T-cell (primary cell): ENCODE results near the gene ETV6. TPM values are rescaled to one million over a fixed set of nuclear protein-coding genes. Genes with fewer than 3 reads are reported as not detected.

Experiments
- ATAC-seq, 4 experiments: fragments of 200-7000 bp in 3 of 4; fragments of 150-1000 bp in 1 of 4; cut with Tn5 transposase; replicated peaks in 1 of 4; 1 replicate in 3 of 4; 2 replicates in 1 of 4; pipeline ENCODE4 v1.10.0; 2021; ENCODE audit warnings: moderate library complexity in 3 of 4, mild to moderate bottlenecking in 2 of 4, moderate number of reproducible peaks in 1 of 4
- CTCF ChIA-PET, 2 donors: fragments of 300-600 bp; sonication (Branson Sonifier 250); formaldehyde crosslinking; loops; one replicate each; lab custom pipeline; 2022; ENCODE audit warnings: antibody characterized with exemption in 2 of 2; lab: Charles Lee
- POLR2A ChIA-PET, 2 donors: fragments of 300-600 bp; sonication (Branson Sonifier 250); formaldehyde crosslinking; loops; one replicate each; lab custom pipeline; 2022; ENCODE audit warnings: antibody characterized with exemption in 2 of 2; lab: Charles Lee
- DNase-seq, 35 experiments: peaks; one replicate each; pipeline versions ENCODE4 v3.0.0 to v3.0.0-alpha.2; 2013 to 2023
- H3K27ac ChIP-seq: one replicate; pipeline ENCODE4 v1.5.1; 2013; ENCODE audit warnings: low read length
- H3K27me3 ChIP-seq, 2 experiments: replicated peaks in 1 of 2; 1 replicate in 1 of 2; 2 replicates in 1 of 2; pipeline versions ENCODE4 v1.6.1 to v1.7.0; 2013; ENCODE audit warnings: low read length in 1 of 2, mixed read lengths in 1 of 2; ENCODE audit not compliant: control insufficient read depth in 2 of 2, insufficient read depth in 2 of 2; ENCODE audit errors: extremely low read depth in 1 of 2
- H3K36me3 ChIP-seq, 2 donors: 1 replicate in 1 of 2; 2 replicates in 1 of 2; pipeline versions ENCODE4 v1.6.1 to v1.7.0; 2013; ENCODE audit warnings: low read length in 1 of 2; ENCODE audit not compliant: control insufficient read depth in 2 of 2, insufficient read depth in 1 of 2; ENCODE audit errors: extremely low read depth in 1 of 2
- H3K4me1 ChIP-seq, 2 experiments: 1 replicate in 1 of 2; 2 replicates in 1 of 2; pipeline versions ENCODE4 v1.6.1 to v1.7.0; 2013; ENCODE audit warnings: low read length in 2 of 2, mixed read lengths in 1 of 2; ENCODE audit not compliant: insufficient read depth in 2 of 2, control insufficient read depth in 1 of 2; ENCODE audit errors: extremely low read depth in 1 of 2
- H3K4me3 ChIP-seq, 2 donors: 1 replicate in 1 of 2; 2 replicates in 1 of 2; pipeline versions ENCODE4 v1.5.1 to v1.7.0; 2013; ENCODE audit warnings: mild to moderate bottlenecking in 2 of 2, low read length in 1 of 2, moderate library complexity in 1 of 2; ENCODE audit not compliant: control insufficient read depth in 1 of 2; ENCODE audit errors: extremely low read depth in 1 of 2
- H3K9me3 ChIP-seq: 2 replicates; pipeline ENCODE4 v1.7.0; 2013
- H3K27ac Mint-ChIP-seq, 2 donors: one replicate each; pipeline ENCODE4 v1.8.0; 2020 to 2021; ENCODE audit warnings: mild to moderate bottlenecking in 2 of 2, mixed read lengths in 2 of 2
- H3K27me3 Mint-ChIP-seq, 2 donors: one replicate each; pipeline ENCODE4 v1.8.0; 2021 to 2022; ENCODE audit warnings: mixed read lengths in 2 of 2
- H3K36me3 Mint-ChIP-seq: one replicate; pipeline ENCODE4 v1.8.0; 2021; ENCODE audit warnings: mixed read lengths
- H3K4me1 Mint-ChIP-seq, 3 donors: one replicate each; pipeline ENCODE4 v1.8.0; 2020 to 2022; ENCODE audit warnings: mixed read lengths in 3 of 3, mild to moderate bottlenecking in 1 of 3
- H3K4me3 Mint-ChIP-seq, 3 donors: one replicate each; pipeline ENCODE4 v1.8.0; 2020 to 2022; ENCODE audit warnings: mild to moderate bottlenecking in 3 of 3, mixed read lengths in 3 of 3, moderate library complexity in 3 of 3
- H3K9me3 Mint-ChIP-seq, 3 donors: one replicate each; pipeline ENCODE4 v1.8.0; 2020 to 2022; ENCODE audit warnings: mixed read lengths in 3 of 3
- WGBS: methylation state at CpG from one replicate; pipeline ENCODE4 v1.1.5; 2013; ENCODE audit warnings: missing lambda C conversion rate; ENCODE audit not compliant: insufficient coverage; 5-methylcytosine and 5-hydroxymethylcytosine counted together
- total RNA-seq, 35 experiments: library from RNA in 6 of 35; stranded (reverse) in 6 of 35; fragments of 120-200 nt in 1 of 35; gene quantifications; one replicate each; pipeline versions ENCODE4 v1.2.1 to v1.2.4 and lab custom pipeline; 2013 to 2026

The ETV6 gene
- total RNA-seq, 5 donors from 2014 or later (not counting 1 experiment from before 2014, with no cell fraction given) = 24.8 to 36.3 (median 31.3) TPM

- H3K4me1 Mint-ChIP-seq = peaks cover 27 to 49% (median 49%) of the 10 kb centered on the region in 3 donors
- H3K27me3 Mint-ChIP-seq = no peaks in the 10 kb centered on the region
- Histone ChIP-seq H3K36me3 (no peaks in the 10 kb centered on the region), H3K4me1 (no peaks in the 10 kb centered on the region), H3K4me3 (no peak overlapping the region), H3K27me3 (no peaks in the 10 kb centered on the region), H3K9me3 (no peaks in the 10 kb centered on the region), H3K27ac (no peak overlapping the region)
- peak overlapping the region; percentile 12 to 23 for H3K27ac Mint-ChIP-seq
- no peak for ATAC-seq
- 94% methylated on average over 6 of the region's 6 CpGs for WGBS
- POLR2A ChIA-PET = no interaction called here
- H3K36me3 Mint-ChIP-seq = peaks cover 13% of the 10 kb centered on the region
- H3K4me3 Mint-ChIP-seq = no peak overlapping the region
- CTCF ChIA-PET = no interaction called here
- DNase-seq = no peak
- H3K9me3 Mint-ChIP-seq = no peaks in the 10 kb centered on the region
Measured at GRCh38 chr12:11701433-11701832, 52.0 kb downstream of the ETV6 start.

- peak overlapping the region in 1 of 2 donors; percentile 20 for H3K27ac Mint-ChIP-seq
- ATAC-seq (no peak), DNase-seq (no peak)
- POLR2A ChIA-PET = no interaction called here
- H3K36me3 Mint-ChIP-seq = peaks cover 8% of the 10 kb centered on the region
- 87% methylated on average over 4 of the region's 5 CpGs for WGBS
- peaks cover 27 to 51% (median 46%) of the 10 kb centered on the region in 3 donors for H3K4me1 Mint-ChIP-seq
- no peaks in the 10 kb centered on the region for H3K27me3 ChIP-seq
- H3K4me1 ChIP-seq = no peaks in the 10 kb centered on the region
- CTCF ChIA-PET = no interaction called here
- no peaks in the 10 kb centered on the region for H3K27me3 Mint-ChIP-seq
- H3K4me3 Mint-ChIP-seq = no peak overlapping the region
- no peak overlapping the region for H3K4me3 ChIP-seq
- no peak overlapping the region for H3K27ac ChIP-seq
- no peaks in the 10 kb centered on the region for H3K9me3 ChIP-seq
- no peaks in the 10 kb centered on the region for H3K36me3 ChIP-seq
- H3K9me3 Mint-ChIP-seq = no peaks in the 10 kb centered on the region
Measured at GRCh38 chr12:11702959-11703358, 53.5 kb downstream of the ETV6 start.

DNA sequence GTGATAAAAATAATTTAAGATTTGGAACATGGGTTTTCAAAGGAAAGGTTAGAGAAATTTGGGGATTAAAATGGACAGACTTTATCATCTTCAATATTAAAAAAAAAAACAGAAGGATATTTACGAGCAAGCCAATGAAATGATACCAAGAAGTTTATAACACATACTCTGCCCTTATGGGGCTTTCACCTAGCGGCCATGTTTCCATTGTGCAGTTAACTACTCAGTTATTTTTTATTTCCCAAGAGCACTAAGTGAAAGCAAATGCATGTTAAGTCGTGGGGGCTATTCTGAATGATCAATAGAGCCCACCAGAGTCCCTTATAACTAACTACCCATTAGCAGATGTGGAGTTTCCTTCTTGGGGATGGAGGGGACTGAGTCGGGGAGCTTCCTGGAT, 53.9 kb downstream of the ETV6 start:
- Histone ChIP-seq H3K4me1 (no peaks in the 10 kb centered on the region), H3K27ac (no peak overlapping the region), H3K9me3 (no peaks in the 10 kb centered on the region), H3K4me3 (no peak overlapping the region), H3K36me3 (no peaks in the 10 kb centered on the region), H3K27me3 (no peaks in the 10 kb centered on the region)
- ATAC-seq (no peak), DNase-seq (no peak)
- H3K4me1 Mint-ChIP-seq = peaks cover 24 to 50% (median 45%) of the 10 kb centered on the region in 3 donors
- no CpG with 5 or more reads among the region's 4 CpGs for WGBS
- ChIA-PET POLR2A (no interaction called here), CTCF (no interaction called here)
- H3K27me3 Mint-ChIP-seq = no peaks in the 10 kb centered on the region
- H3K9me3 Mint-ChIP-seq = no peaks in the 10 kb centered on the region
- peaks cover 8% of the 10 kb centered on the region for H3K36me3 Mint-ChIP-seq
- no peak overlapping the region for H3K27ac Mint-ChIP-seq
- no peak overlapping the region for H3K4me3 Mint-ChIP-seq

- no peak overlapping the region for H3K27ac ChIP-seq
- ATAC-seq = no peak
- Mint-ChIP-seq H3K9me3 (no peaks in the 10 kb centered on the region), H3K4me1 (peaks cover 27 to 49% (median 48%) of the 10 kb centered on the region in 3 donors), H3K4me3 (no peak overlapping the region), H3K36me3 (peaks cover 8% of the 10 kb centered on the region), H3K27ac (no peak overlapping the region), H3K27me3 (no peaks in the 10 kb centered on the region)
- H3K4me1 ChIP-seq = no peaks in the 10 kb centered on the region
- H3K27me3 ChIP-seq = no peaks in the 10 kb centered on the region
- no peaks in the 10 kb centered on the region for H3K36me3 ChIP-seq
- DNase-seq = no peak
- ChIA-PET POLR2A (no interaction called here), CTCF (no interaction called here)
- WGBS = 100% methylated on average over 6 of the region's 8 CpGs
- H3K9me3 ChIP-seq = no peaks in the 10 kb centered on the region
- no peak overlapping the region for H3K4me3 ChIP-seq
Measured at GRCh38 chr12:11704089-11704488, 54.6 kb downstream of the ETV6 start.

- H3K4me3 Mint-ChIP-seq = no peak overlapping the region
- H3K4me1 Mint-ChIP-seq = peaks cover 32 to 49% (median 49%) of the 10 kb centered on the region in 3 donors
- Histone ChIP-seq H3K4me3 (no peak overlapping the region), H3K27ac (no peak overlapping the region), H3K9me3 (no peaks in the 10 kb centered on the region), H3K4me1 (no peaks in the 10 kb centered on the region), H3K36me3 (no peaks in the 10 kb centered on the region), H3K27me3 (no peaks in the 10 kb centered on the region)
- ChIA-PET CTCF (no interaction called here), POLR2A (no interaction called here)
- H3K27ac Mint-ChIP-seq = no peak overlapping the region
- WGBS = 96% methylated on average over 4 of the region's 7 CpGs
- no peak for ATAC-seq
- H3K27me3 Mint-ChIP-seq = no peaks in the 10 kb centered on the region
- H3K9me3 Mint-ChIP-seq = no peaks in the 10 kb centered on the region
- DNase-seq = no peak
- H3K36me3 Mint-ChIP-seq = peaks cover 8% of the 10 kb centered on the region
Measured at GRCh38 chr12:11705010-11705409, 55.5 kb downstream of the ETV6 start.

DNA sequence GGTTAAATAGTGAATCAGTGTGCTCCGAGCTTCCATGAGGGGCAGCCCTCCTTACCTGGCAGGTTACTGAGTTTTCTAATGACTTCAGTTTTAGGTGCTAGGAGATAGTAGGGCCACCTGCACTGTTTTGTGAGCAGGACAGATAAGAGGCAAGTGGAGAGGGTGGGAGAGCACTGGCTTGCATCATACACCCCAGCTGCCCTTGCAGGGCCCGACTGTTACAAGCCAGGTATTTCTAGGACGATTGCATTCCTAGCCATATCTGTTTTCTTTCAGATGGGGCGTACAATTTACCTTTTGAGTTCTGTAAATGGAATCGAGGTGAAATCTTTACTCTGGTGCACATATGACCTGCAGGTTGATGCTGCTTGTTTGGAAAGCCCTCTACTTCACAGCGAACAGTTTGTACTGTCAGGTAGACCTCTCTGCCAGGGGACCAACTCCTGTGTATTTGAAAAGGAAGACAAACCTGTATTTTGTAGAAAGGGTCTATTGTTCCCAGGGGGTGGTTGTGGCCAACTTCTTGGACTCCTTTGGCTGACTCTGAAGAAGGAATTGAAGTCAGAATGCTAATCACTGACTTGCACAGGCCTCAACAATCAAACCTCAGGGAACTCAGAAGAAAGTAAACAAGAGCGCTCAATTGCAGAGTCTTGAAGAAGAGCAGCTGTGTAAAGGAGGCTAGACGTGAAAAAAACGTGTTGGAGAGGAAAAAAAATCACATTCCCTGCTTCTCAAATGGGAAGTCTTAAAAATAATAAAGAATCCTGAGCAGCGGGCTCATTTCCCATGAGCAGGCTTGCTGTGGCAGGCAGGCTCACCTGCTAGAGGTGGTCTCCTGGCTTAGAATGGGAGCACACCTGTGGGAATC, 57.3 kb downstream of the ETV6 start:
- no peaks in the 10 kb centered on the region for H3K4me1 ChIP-seq
- H3K36me3 ChIP-seq = no peaks in the 10 kb centered on the region
- H3K4me1 Mint-ChIP-seq = peaks cover 34 to 51% (median 48%) of the 10 kb centered on the region in 3 donors
- no peaks in the 10 kb centered on the region for H3K27me3 ChIP-seq
- H3K27ac Mint-ChIP-seq = peak overlapping the region in 1 of 2 donors; percentile 41
- DNase-seq (no peak), ATAC-seq (no peak)
- no peak overlapping the region for H3K4me3 ChIP-seq
- no peaks in the 10 kb centered on the region for H3K9me3 Mint-ChIP-seq
- no peaks in the 10 kb centered on the region for H3K9me3 ChIP-seq
- WGBS = 87% methylated on average over 9 of the region's 10 CpGs
- H3K4me3 Mint-ChIP-seq = no peak overlapping the region
- no peak overlapping the region for H3K27ac ChIP-seq
- ChIA-PET POLR2A (no interaction called here), CTCF (no interaction called here)
- H3K27me3 Mint-ChIP-seq = no peaks in the 10 kb centered on the region
- peaks cover 14% of the 10 kb centered on the region for H3K36me3 Mint-ChIP-seq
